WERI-Rb-1 (cell line): ENCODE data around the gene NCAM2.

Experiments used
- DNase-seq: peaks from one replicate; pipeline ENCODE4 v3.0.0-alpha.2; 2020
- H3K27ac ChIP-seq: fragments of 250-450 bp; sonication (Bioruptor Pico); 2 replicates; pipeline ENCODE4 v1.5.1; 2020; ENCODE audit warnings: mild to moderate bottlenecking, moderate library complexity
- H3K27me3 ChIP-seq: fragments of 250-450 bp; sonication (Bioruptor Pico); 2 replicates; pipeline ENCODE4 v1.5.1; 2021; ENCODE audit warnings: mild to moderate bottlenecking, low read depth, moderate library complexity; ENCODE audit not compliant: insufficient read depth, severe bottlenecking
- H3K36me3 ChIP-seq: fragments of 250-450 bp; sonication (Bioruptor Pico); 2 replicates; pipeline ENCODE4 v1.5.1; 2020; ENCODE audit warnings: mild to moderate bottlenecking, moderate library complexity
- H3K4me3 ChIP-seq: 2 replicates; pipeline ENCODE4 v1.5.1; 2011; ENCODE audit warnings: low read depth, mild to moderate bottlenecking, control low read depth, low read length
- H3K9me3 ChIP-seq: fragments of 250-450 bp; sonication (Bioruptor Pico); 2 replicates; pipeline ENCODE4 v1.5.1; 2021; ENCODE audit warnings: mild to moderate bottlenecking, moderate library complexity; ENCODE audit not compliant: severe bottlenecking
- CTCF ChIP-seq: IDR thresholded peaks from 2 replicates; pipeline ENCODE4 v1.5.1; 2011; ENCODE audit warnings: low read depth, mild to moderate bottlenecking, control low read depth, inconsistent platforms, low read length

Gene NCAM2

GRCh38 chr21:21283810-21284209 is 285.6 kb downstream of the NCAM2 start:
- DNase-seq = no peak
- H3K36me3 ChIP-seq = no peaks in the 10 kb centered on the region
- H3K4me3 ChIP-seq = no peak overlapping the region
- H3K9me3 ChIP-seq = no peaks in the 10 kb centered on the region
- H3K27ac ChIP-seq = no peak overlapping the region
- H3K27me3 ChIP-seq = no peaks in the 10 kb centered on the region
- no peak for TF ChIP-seq CTCF

- Histone ChIP-seq H3K27ac (no peak overlapping the region), H3K36me3 (no peaks in the 10 kb centered on the region), H3K4me3 (no peak overlapping the region), H3K27me3 (no peaks in the 10 kb centered on the region), H3K9me3 (no peaks in the 10 kb centered on the region)
- DNase-seq = no peak
- TF ChIP-seq CTCF = no peak
Measured at GRCh38 chr21:21286170-21286798, 288.1 kb downstream of the NCAM2 start.

DNA sequence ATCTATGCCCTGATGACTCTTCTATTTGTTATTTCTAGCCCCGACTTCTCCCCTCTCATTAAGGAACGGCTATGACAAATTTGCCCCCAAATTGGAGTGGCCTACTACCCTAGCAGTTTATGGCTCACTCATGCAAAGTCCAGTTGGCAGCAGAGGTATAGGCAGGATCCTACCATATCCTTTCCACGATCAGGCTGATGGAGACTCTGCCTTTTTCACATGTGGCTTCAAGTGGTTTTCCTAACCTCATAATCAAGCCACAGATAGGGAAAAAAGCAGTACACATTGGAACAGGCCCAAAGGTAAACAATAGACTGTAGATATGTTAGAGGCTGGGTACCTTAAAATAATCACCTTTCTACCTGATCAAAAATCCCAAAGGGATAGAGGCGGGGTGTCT is 292.5 kb downstream of the NCAM2 start:
- no peaks in the 10 kb centered on the region for H3K9me3 ChIP-seq
- no peak overlapping the region for H3K27ac ChIP-seq
- no peak for DNase-seq
- no peaks in the 10 kb centered on the region for H3K36me3 ChIP-seq
- TF ChIP-seq CTCF = no peak
- H3K4me3 ChIP-seq = no peak overlapping the region
- H3K27me3 ChIP-seq = no peaks in the 10 kb centered on the region

DNA sequence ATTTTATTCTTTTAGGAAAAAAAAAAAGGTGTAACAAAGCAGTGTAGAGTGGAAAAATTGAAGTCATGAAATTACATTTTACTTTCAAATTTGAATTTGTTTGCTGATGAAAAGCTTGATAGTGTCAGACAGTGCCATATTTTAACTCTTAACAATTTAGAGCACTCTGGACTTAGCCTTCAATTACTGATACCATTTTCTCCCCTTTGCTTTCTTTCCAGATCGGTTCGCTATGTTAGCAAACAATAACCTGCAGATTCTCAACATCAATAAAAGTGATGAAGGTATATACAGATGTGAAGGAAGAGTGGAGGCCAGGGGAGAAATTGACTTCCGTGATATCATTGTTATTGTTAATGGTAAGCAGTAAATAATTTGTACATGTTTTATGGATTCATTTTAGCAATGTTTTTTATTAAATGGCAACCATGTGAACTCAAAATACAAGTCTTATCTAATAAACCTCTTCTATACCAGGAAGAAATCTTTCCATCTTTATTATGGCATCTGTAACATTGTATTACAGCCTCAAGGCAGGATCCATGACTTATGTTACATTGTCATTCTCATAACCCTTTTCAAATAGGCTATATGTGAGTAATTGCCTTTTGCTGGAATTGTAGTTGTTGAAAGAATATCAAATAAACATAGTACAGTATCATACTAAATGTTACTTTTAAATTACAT is 293.8 kb downstream of the NCAM2 start:
- Histone ChIP-seq H3K36me3 (no peaks in the 10 kb centered on the region), H3K9me3 (no peaks in the 10 kb centered on the region), H3K4me3 (no peak overlapping the region), H3K27me3 (no peaks in the 10 kb centered on the region), H3K27ac (no peak overlapping the region)
- no peak for DNase-seq
- TF ChIP-seq CTCF = no peak

DNA sequence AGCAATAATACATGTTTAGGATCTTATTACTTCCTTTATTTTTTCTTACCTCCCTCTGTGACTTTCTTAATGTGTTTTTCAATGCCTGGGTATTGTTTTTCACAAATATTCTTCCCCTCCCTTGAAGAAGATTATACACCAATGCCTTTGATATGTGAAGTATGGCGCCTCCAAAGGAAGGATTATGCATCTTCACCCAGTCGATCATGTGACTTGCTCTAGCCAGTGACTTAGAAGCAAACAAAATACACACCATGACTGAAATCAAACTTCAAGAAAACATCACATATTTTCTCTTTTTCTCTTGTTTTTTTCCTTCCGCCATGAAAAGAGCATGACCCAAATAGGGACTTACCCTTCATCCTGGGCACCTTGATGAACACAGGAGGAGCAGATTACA is 297.1 kb downstream of the NCAM2 start:
- no peak overlapping the region for H3K4me3 ChIP-seq

More for the DNA sequence above, 297.1 kb downstream of the NCAM2 start:
- no peak for TF ChIP-seq CTCF
- Histone ChIP-seq H3K9me3 (no peaks in the 10 kb centered on the region), H3K27ac (no peak overlapping the region), H3K27me3 (no peaks in the 10 kb centered on the region), H3K36me3 (no peaks in the 10 kb centered on the region)
- DNase-seq = no peak
